ENCODE measurements around the gene TRNP1.
A peak's percentile ranks its signal among the peaks of the same experiment; 100 is the strongest.

The TRNP1 gene

GRCh38 chr1:27026621-27027574, 33.4 kb downstream of the TRNP1 start:
- peaks cover 2% of the 10 kb centered on the region for H3K4me1 ChIP-seq (ENCODE audit: control insufficient read depth, insufficient read depth, low read length)
- H3K36me3 ChIP-seq (ENCODE audit: control insufficient read depth, insufficient read depth, low read length), result no peaks in the 10 kb centered on the region
- no peaks in the 10 kb centered on the region for H3K27me3 ChIP-seq (ENCODE audit: control insufficient read depth, insufficient read depth, low read length)
- no peak overlapping the region for H3K27ac ChIP-seq (ENCODE audit: low read depth, low read length)
- peak overlapping the region; percentile 13 for H3K4me3 ChIP-seq (ENCODE audit: low read length)
- no peak overlapping the region for H3K9ac ChIP-seq (ENCODE audit: low read length)

GRCh38 chr1:27027575-27028250, 34.2 kb downstream of the TRNP1 start:
- Histone ChIP-seq H3K4me1 (ENCODE audit: control insufficient read depth, insufficient read depth, low read length) (peaks cover 2% of the 10 kb centered on the region), H3K27ac (ENCODE audit: low read depth, low read length) (no peak overlapping the region), H3K27me3 (ENCODE audit: control insufficient read depth, insufficient read depth, low read length) (no peaks in the 10 kb centered on the region), H3K9ac (ENCODE audit: low read length) (no peak overlapping the region), H3K4me3 (ENCODE audit: low read length) (no peak overlapping the region), H3K36me3 (ENCODE audit: control insufficient read depth, insufficient read depth, low read length) (no peaks in the 10 kb centered on the region)

DNA sequence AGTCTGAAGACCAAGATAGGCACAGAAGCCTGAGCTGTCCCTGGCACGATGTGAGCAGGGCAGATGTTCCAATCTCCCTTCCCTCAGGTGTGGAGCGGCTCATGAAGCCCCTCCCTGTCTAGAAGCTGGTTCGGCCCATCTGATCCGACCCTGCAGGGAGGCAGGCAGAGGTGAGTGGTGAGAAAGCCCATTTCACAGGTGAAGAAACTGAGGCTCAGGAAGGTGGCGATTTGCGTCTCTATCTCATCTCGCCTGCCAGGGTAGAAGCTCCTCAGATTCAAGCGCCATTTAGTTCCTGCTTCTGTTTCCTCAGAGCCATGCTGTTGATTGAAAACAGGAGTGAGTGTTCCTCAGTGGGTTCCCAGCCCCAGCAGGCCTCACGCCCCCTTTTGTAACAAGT, 36.0 kb downstream of the TRNP1 start:
- no peak overlapping the region for H3K27ac ChIP-seq (ENCODE audit: low read depth, low read length)

GRCh38 chr1:27031235-27032118, 38.0 kb downstream of the TRNP1 start:
- Histone ChIP-seq H3K4me3 (ENCODE audit: low read length) (peak overlapping the region; percentile 55), H3K9ac (ENCODE audit: low read length) (no peak overlapping the region), H3K4me1 (ENCODE audit: control insufficient read depth, insufficient read depth, low read length) (peaks cover 2% of the 10 kb centered on the region), H3K27me3 (ENCODE audit: control insufficient read depth, insufficient read depth, low read length) (no peaks in the 10 kb centered on the region), H3K36me3 (ENCODE audit: control insufficient read depth, insufficient read depth, low read length) (no peaks in the 10 kb centered on the region), H3K27ac (ENCODE audit: low read depth, low read length) (peak overlapping the region; percentile 76)

More for the DNA sequence above, 36.0 kb downstream of the TRNP1 start:
- Histone ChIP-seq H3K36me3 (ENCODE audit: control insufficient read depth, insufficient read depth, low read length) (no peaks in the 10 kb centered on the region), H3K4me1 (ENCODE audit: control insufficient read depth, insufficient read depth, low read length) (peaks cover 2% of the 10 kb centered on the region), H3K27me3 (ENCODE audit: control insufficient read depth, insufficient read depth, low read length) (no peaks in the 10 kb centered on the region), H3K4me3 (ENCODE audit: low read length) (no peak overlapping the region), H3K9ac (ENCODE audit: low read length) (no peak overlapping the region)

GRCh38 chr1:27032119-27032461, 38.6 kb downstream of the TRNP1 start:
- peak overlapping the region; percentile 9 for H3K4me3 ChIP-seq (ENCODE audit: low read length)
- H3K36me3 ChIP-seq (ENCODE audit: control insufficient read depth, insufficient read depth, low read length), result no peaks in the 10 kb centered on the region
- H3K9ac ChIP-seq (ENCODE audit: low read length), result no peak overlapping the region
- H3K27me3 ChIP-seq (ENCODE audit: control insufficient read depth, insufficient read depth, low read length), result no peaks in the 10 kb centered on the region
- H3K27ac ChIP-seq (ENCODE audit: low read depth, low read length), result peak overlapping the region; percentile 76
- H3K4me1 ChIP-seq (ENCODE audit: control insufficient read depth, insufficient read depth, low read length), result peaks cover 2% of the 10 kb centered on the region

DNA sequence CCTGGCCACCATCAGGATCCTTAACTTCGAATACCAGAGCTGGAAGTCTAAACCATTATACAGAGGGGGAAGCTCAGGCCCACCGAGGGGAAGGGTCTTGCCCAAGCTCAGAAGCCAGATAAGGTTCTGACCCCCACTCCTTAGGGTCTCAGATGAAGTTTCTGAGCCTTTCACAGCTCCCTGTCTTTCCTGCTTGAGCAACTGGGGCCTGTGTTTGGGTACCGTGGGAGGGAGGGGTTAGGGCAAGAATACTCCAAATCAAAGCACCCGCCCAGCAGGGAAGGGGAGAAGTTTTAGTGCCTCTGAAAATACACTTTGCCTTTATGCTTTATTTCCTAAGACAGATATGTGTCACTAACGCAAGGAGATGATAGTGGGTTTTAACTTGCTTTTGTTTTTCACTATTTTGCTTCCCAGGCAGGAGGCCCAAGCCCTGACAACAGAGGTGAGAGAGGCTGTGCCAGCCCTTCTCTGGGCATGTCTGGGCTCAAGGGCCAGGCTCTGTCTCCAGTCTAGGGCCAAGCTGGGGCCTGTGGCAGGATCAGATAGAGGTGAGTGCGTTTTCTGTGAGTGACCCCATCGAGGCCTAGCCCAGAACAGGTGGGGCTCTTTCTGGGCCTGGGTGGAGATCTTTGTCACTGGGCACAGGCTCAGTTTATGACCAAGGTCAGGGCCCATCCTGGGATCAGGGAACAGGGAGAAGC, 39.7 kb downstream of the TRNP1 start:
- Histone ChIP-seq H3K27ac (ENCODE audit: low read depth, low read length) (peak overlapping the region; percentile 31), H3K36me3 (ENCODE audit: control insufficient read depth, insufficient read depth, low read length) (no peaks in the 10 kb centered on the region), H3K27me3 (ENCODE audit: control insufficient read depth, insufficient read depth, low read length) (no peaks in the 10 kb centered on the region), H3K4me3 (ENCODE audit: low read length) (no peak overlapping the region), H3K4me1 (ENCODE audit: control insufficient read depth, insufficient read depth, low read length) (peaks cover 2% of the 10 kb centered on the region), H3K9ac (ENCODE audit: low read length) (no peak overlapping the region)

DNA sequence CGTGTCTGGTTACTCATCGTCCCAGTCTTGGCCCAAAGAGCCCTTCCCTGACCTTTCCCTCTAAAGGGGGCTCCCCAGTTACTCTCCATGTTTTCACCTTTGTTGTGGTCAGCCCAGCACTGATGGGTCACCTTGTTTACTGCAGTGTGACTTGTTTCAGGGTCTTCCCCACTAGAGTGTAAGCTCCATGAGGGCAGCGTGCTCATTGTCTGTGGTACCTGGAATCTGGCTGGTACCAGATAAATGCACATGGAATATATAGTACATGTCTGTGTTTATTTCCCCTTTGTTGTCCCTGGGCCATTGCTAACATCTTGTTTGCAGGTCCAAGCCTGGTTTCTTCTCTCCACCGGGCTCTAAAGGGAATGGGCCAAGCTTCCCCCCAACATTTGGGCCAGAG, 41.9 kb downstream of the TRNP1 start:
- no peak overlapping the region for H3K9ac ChIP-seq (ENCODE audit: low read length)
- H3K4me3 ChIP-seq (ENCODE audit: low read length), result no peak overlapping the region
- no peaks in the 10 kb centered on the region for H3K27me3 ChIP-seq (ENCODE audit: control insufficient read depth, insufficient read depth, low read length)
- no peaks in the 10 kb centered on the region for H3K36me3 ChIP-seq (ENCODE audit: control insufficient read depth, insufficient read depth, low read length)
- no peak overlapping the region for H3K27ac ChIP-seq (ENCODE audit: low read depth, low read length)
- H3K4me1 ChIP-seq (ENCODE audit: control insufficient read depth, insufficient read depth, low read length), result peaks cover 2% of the 10 kb centered on the region

- Histone ChIP-seq H3K36me3 (ENCODE audit: control insufficient read depth, insufficient read depth, low read length) (no peaks in the 10 kb centered on the region), H3K4me1 (ENCODE audit: control insufficient read depth, insufficient read depth, low read length) (no peaks in the 10 kb centered on the region), H3K4me3 (ENCODE audit: low read length) (no peak overlapping the region), H3K27ac (ENCODE audit: low read depth, low read length) (no peak overlapping the region), H3K9ac (ENCODE audit: low read length) (no peak overlapping the region), H3K27me3 (ENCODE audit: control insufficient read depth, insufficient read depth, low read length) (no peaks in the 10 kb centered on the region)
Observed at GRCh38 chr1:27036718-27037117, 43.2 kb downstream of the TRNP1 start.

DNA sequence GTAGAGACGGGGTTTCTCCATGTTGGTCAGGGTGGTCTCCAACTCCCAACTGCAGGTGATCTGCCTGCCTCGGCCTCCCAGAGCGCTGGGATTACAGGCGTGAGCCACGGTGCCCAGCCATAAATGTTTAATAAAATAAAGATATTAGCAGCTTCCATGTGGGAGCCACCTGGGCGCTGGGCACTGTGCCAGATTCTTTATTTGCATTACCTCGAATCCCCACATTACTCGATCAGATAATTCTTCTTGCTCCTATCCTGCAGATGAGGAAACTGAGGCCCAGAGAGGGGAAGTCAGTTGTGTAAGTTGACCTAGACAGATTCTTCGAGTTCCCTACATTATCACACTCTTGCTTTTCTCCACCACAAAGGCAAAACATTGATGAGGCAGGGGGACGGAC, 44.0 kb downstream of the TRNP1 start:
- no peaks in the 10 kb centered on the region for H3K27me3 ChIP-seq (ENCODE audit: control insufficient read depth, insufficient read depth, low read length)
- no peaks in the 10 kb centered on the region for H3K36me3 ChIP-seq (ENCODE audit: control insufficient read depth, insufficient read depth, low read length)
- H3K4me1 ChIP-seq (ENCODE audit: control insufficient read depth, insufficient read depth, low read length), result no peaks in the 10 kb centered on the region
- no peak overlapping the region for H3K9ac ChIP-seq (ENCODE audit: low read length)
- no peak overlapping the region for H3K27ac ChIP-seq (ENCODE audit: low read depth, low read length)
- no peak overlapping the region for H3K4me3 ChIP-seq (ENCODE audit: low read length)

GRCh38 chr1:27038020-27038419, 44.5 kb downstream of the TRNP1 start:
- Histone ChIP-seq H3K36me3 (ENCODE audit: control insufficient read depth, insufficient read depth, low read length) (no peaks in the 10 kb centered on the region), H3K27me3 (ENCODE audit: control insufficient read depth, insufficient read depth, low read length) (no peaks in the 10 kb centered on the region), H3K4me1 (ENCODE audit: control insufficient read depth, insufficient read depth, low read length) (no peaks in the 10 kb centered on the region), H3K27ac (ENCODE audit: low read depth, low read length) (no peak overlapping the region), H3K4me3 (ENCODE audit: low read length) (no peak overlapping the region), H3K9ac (ENCODE audit: low read length) (no peak overlapping the region)

GRCh38 chr1:27042670-27043069, 49.2 kb downstream of the TRNP1 start:
- no peak overlapping the region for H3K4me3 ChIP-seq (ENCODE audit: low read length)
- H3K4me1 ChIP-seq (ENCODE audit: control insufficient read depth, insufficient read depth, low read length), result no peaks in the 10 kb centered on the region
- no peak overlapping the region for H3K9ac ChIP-seq (ENCODE audit: low read length)
- H3K27ac ChIP-seq (ENCODE audit: low read depth, low read length), result no peak overlapping the region
- H3K36me3 ChIP-seq (ENCODE audit: control insufficient read depth, insufficient read depth, low read length), result no peaks in the 10 kb centered on the region
- no peaks in the 10 kb centered on the region for H3K27me3 ChIP-seq (ENCODE audit: control insufficient read depth, insufficient read depth, low read length)

Measured in rectal smooth muscle tissue (tissue), 1 donor.